ENCODE results near the gene TRMU. TPM values are rescaled to one million over a fixed set of nuclear protein-coding genes. Genes with fewer than 3 reads are reported as not detected.
A peak's percentile ranks its signal among the peaks of the same experiment; 100 is the strongest.

Gene TRMU
- total and polyA plus RNA-seq, 4 experiments from 2014 or later, result 14.5 to 93.0 (median 48.6) TPM

GRCh38 chr22:46362934-46363515 is 27.5 kb downstream of the TRMU start:
- no peak for DNase-seq
- POLR2A ChIA-PET (ENCODE audit: partially characterized antibody), result no interaction called here
- Histone ChIP-seq H3K27ac (ENCODE audit: low read depth, low read length) (no peak overlapping the region), H3K27me3 (ENCODE audit: insufficient read depth, low read length) (no peaks in the 10 kb centered on the region), H3K4me1 (ENCODE audit: insufficient read depth, low read length) (no peaks in the 10 kb centered on the region), H3K36me3 (ENCODE audit: insufficient read depth, low read length) (no peaks in the 10 kb centered on the region), H3K9me3 (ENCODE audit: control insufficient read depth in 1 of 2, low read length in 2 of 2) (no peaks in the 10 kb centered on the region), H3K4me3 (ENCODE audit: low read length in 2 of 2) (no peak overlapping the region)
- Mint-ChIP-seq H3K27me3 (peaks cover 0 to 1% of the 10 kb centered on the region in 2 donors), H3K9me3 (peaks cover 0 to 8% (median 0%) of the 10 kb centered on the region in 8 donors), H3K27ac (no peak overlapping the region), H3K4me3 (no peak overlapping the region), H3K36me3 (peaks cover 0 to 6% of the 10 kb centered on the region in 2 donors), H3K4me1 (peaks cover 4 to 5% (median 4%) of the 10 kb centered on the region in 4 donors)
- intact Hi-C loops (cut with micrococcal nuclease), result no loop called here
- CTCF ChIA-PET (ENCODE audit: partially characterized antibody), result no interaction called here

- no peaks in the 10 kb centered on the region for H3K9me3 ChIP-seq (ENCODE audit: control insufficient read depth in 1 of 2, low read length in 2 of 2)
- intact Hi-C loops (cut with micrococcal nuclease), result no loop called here
- peaks cover 0 to 2% of the 10 kb centered on the region in 2 donors for H3K36me3 Mint-ChIP-seq
- no peak overlapping the region for H3K4me3 Mint-ChIP-seq
- ChIA-PET POLR2A (ENCODE audit: partially characterized antibody) (no interaction called here), CTCF (ENCODE audit: partially characterized antibody) (no interaction called here)
- peaks cover 0 to 8% (median 0%) of the 10 kb centered on the region in 8 donors for H3K9me3 Mint-ChIP-seq
- peaks cover 0 to 1% of the 10 kb centered on the region in 2 donors for H3K27me3 Mint-ChIP-seq
- no peaks in the 10 kb centered on the region for H3K4me1 ChIP-seq (ENCODE audit: insufficient read depth, low read length)
- no peaks in the 10 kb centered on the region for H3K36me3 ChIP-seq (ENCODE audit: insufficient read depth, low read length)
- H3K27ac Mint-ChIP-seq, result no peak overlapping the region
- DNase-seq, result no peak
- H3K27me3 ChIP-seq (ENCODE audit: insufficient read depth, low read length), result no peaks in the 10 kb centered on the region
- H3K4me1 Mint-ChIP-seq, result peaks cover 4 to 5% (median 4%) of the 10 kb centered on the region in 4 donors
- H3K27ac ChIP-seq (ENCODE audit: low read depth, low read length), result no peak overlapping the region
- H3K4me3 ChIP-seq (ENCODE audit: low read length in 2 of 2), result no peak overlapping the region
Observed at GRCh38 chr22:46363611-46364321, 28.3 kb downstream of the TRMU start.

GRCh38 chr22:46364341-46365165 is 29.0 kb downstream of the TRMU start:
- CTCF ChIA-PET (ENCODE audit: partially characterized antibody), result interaction anchor here (1.0 kb wide), 1 partner anchor 9 kb away, joined by 3 read pairs; no protein-coding TSS in a partner anchor
- Mint-ChIP-seq H3K27ac (no peak overlapping the region), H3K9me3 (peaks cover 0 to 8% (median 0%) of the 10 kb centered on the region in 8 donors), H3K4me1 (peaks cover 4 to 5% (median 4%) of the 10 kb centered on the region in 4 donors), H3K27me3 (peaks cover 0 to 1% of the 10 kb centered on the region in 2 donors), H3K4me3 (no peak overlapping the region), H3K36me3 (no peaks in the 10 kb centered on the region)
- Histone ChIP-seq H3K4me3 (ENCODE audit: low read length in 2 of 2) (no peak overlapping the region), H3K27ac (ENCODE audit: low read depth, low read length) (no peak overlapping the region), H3K36me3 (ENCODE audit: insufficient read depth, low read length) (no peaks in the 10 kb centered on the region), H3K27me3 (ENCODE audit: insufficient read depth, low read length) (no peaks in the 10 kb centered on the region), H3K9me3 (ENCODE audit: control insufficient read depth in 1 of 2, low read length in 2 of 2) (no peaks in the 10 kb centered on the region), H3K4me1 (ENCODE audit: insufficient read depth, low read length) (peaks cover under 1% of the 10 kb centered on the region)
- DNase-seq, result no peak
- intact Hi-C loops (cut with micrococcal nuclease), result no loop called here
- POLR2A ChIA-PET (ENCODE audit: partially characterized antibody), result no interaction called here

GRCh38 chr22:46365166-46365624 is 29.7 kb downstream of the TRMU start:
- Mint-ChIP-seq H3K4me3 (no peak overlapping the region), H3K27me3 (peaks cover 0 to 1% of the 10 kb centered on the region in 2 donors), H3K9me3 (peaks cover 0 to 8% (median 0%) of the 10 kb centered on the region in 8 donors), H3K27ac (no peak overlapping the region), H3K4me1 (peaks cover 8 to 11% (median 9%) of the 10 kb centered on the region in 4 donors), H3K36me3 (no peaks in the 10 kb centered on the region)
- Histone ChIP-seq H3K4me3 (ENCODE audit: low read length in 2 of 2) (no peak overlapping the region), H3K9me3 (ENCODE audit: control insufficient read depth in 1 of 2, low read length in 2 of 2) (no peaks in the 10 kb centered on the region), H3K36me3 (ENCODE audit: insufficient read depth, low read length) (no peaks in the 10 kb centered on the region), H3K4me1 (ENCODE audit: insufficient read depth, low read length) (peaks cover 7% of the 10 kb centered on the region), H3K27me3 (ENCODE audit: insufficient read depth, low read length) (no peaks in the 10 kb centered on the region), H3K27ac (ENCODE audit: low read depth, low read length) (no peak overlapping the region)
- no peak for DNase-seq
- CTCF ChIA-PET (ENCODE audit: partially characterized antibody), result interaction anchor here (1.0 kb wide), 1 partner anchor 8 kb away, joined by 3 read pairs; no protein-coding TSS in a partner anchor
- POLR2A ChIA-PET (ENCODE audit: partially characterized antibody), result no interaction called here
- intact Hi-C loops (cut with micrococcal nuclease), result no loop called here

- CTCF ChIA-PET (ENCODE audit: partially characterized antibody), result interaction anchor here (2.8 to 4.8 kb wide), 2 partner anchors 11 to 175 kb away, joined by 12 to 70 read pairs; no protein-coding TSS in a partner anchor
- H3K4me1 Mint-ChIP-seq, result peaks cover 15 to 20% (median 17%) of the 10 kb centered on the region in 4 donors
- no peak overlapping the region for H3K4me3 ChIP-seq (ENCODE audit: low read length in 2 of 2)
- H3K27ac ChIP-seq (ENCODE audit: low read depth, low read length), result no peak overlapping the region
- intact Hi-C loops (cut with micrococcal nuclease), result no loop called here
- no peaks in the 10 kb centered on the region for H3K36me3 ChIP-seq (ENCODE audit: insufficient read depth, low read length)
- H3K27ac Mint-ChIP-seq, result no peak overlapping the region
- no peaks in the 10 kb centered on the region for H3K27me3 ChIP-seq (ENCODE audit: insufficient read depth, low read length)
- no peak overlapping the region for H3K4me3 Mint-ChIP-seq
- peaks cover 0 to 3% (median 0%) of the 10 kb centered on the region in 8 donors for H3K9me3 Mint-ChIP-seq
- peaks cover 0 to 1% of the 10 kb centered on the region in 2 donors for H3K27me3 Mint-ChIP-seq
- DNase-seq, result no peak
- H3K9me3 ChIP-seq (ENCODE audit: control insufficient read depth in 1 of 2, low read length in 2 of 2), result no peaks in the 10 kb centered on the region
- H3K36me3 Mint-ChIP-seq, result no peaks in the 10 kb centered on the region
- POLR2A ChIA-PET (ENCODE audit: partially characterized antibody), result interaction anchor here (1.7 kb wide), 1 partner anchor 30 kb away, joined by 9 read pairs; the partner anchor contains the start of gene TRMU
- H3K4me1 ChIP-seq (ENCODE audit: insufficient read depth, low read length), result peaks cover 18% of the 10 kb centered on the region
Observed at GRCh38 chr22:46366327-46366731, 30.8 kb downstream of the TRMU start.

GRCh38 chr22:46366801-46367706 is 31.5 kb downstream of the TRMU start:
- intact Hi-C loops (cut with micrococcal nuclease), result no loop called here
- H3K9me3 ChIP-seq (ENCODE audit: control insufficient read depth in 1 of 2, low read length in 2 of 2), result no peaks in the 10 kb centered on the region
- H3K4me1 ChIP-seq (ENCODE audit: insufficient read depth, low read length), result peaks cover 25% of the 10 kb centered on the region
- no peaks in the 10 kb centered on the region for H3K36me3 ChIP-seq (ENCODE audit: insufficient read depth, low read length)
- ChIA-PET CTCF (ENCODE audit: partially characterized antibody) (interaction anchor here (0.8 to 4.8 kb wide), 25 partner anchors 8 to 361 kb away, joined by 3 to 70 read pairs (median 4); partner anchors contain the start of gene TRMU), POLR2A (ENCODE audit: partially characterized antibody) (interaction anchor here (0.9 to 1.7 kb wide), 3 partner anchors 25 to 118 kb away, joined by 3 to 9 read pairs (median 3); partner anchors contain the start of gene TRMU)
- peak overlapping the region in 6 of 8 donors; percentile 4 to 80 (median 44) for H3K4me3 Mint-ChIP-seq
- DNase-seq, result peak in 3 of 5 donors; percentile 12 to 55 (median 50)
- no peaks in the 10 kb centered on the region for H3K36me3 Mint-ChIP-seq
- H3K4me3 ChIP-seq (ENCODE audit: low read length in 2 of 2), result no peak overlapping the region
- no peaks in the 10 kb centered on the region for H3K27me3 ChIP-seq (ENCODE audit: insufficient read depth, low read length)
- H3K27ac ChIP-seq (ENCODE audit: low read depth, low read length), result no peak overlapping the region
- no peaks in the 10 kb centered on the region for H3K9me3 Mint-ChIP-seq
- peaks cover 13 to 27% (median 20%) of the 10 kb centered on the region in 4 donors for H3K4me1 Mint-ChIP-seq
- H3K27me3 Mint-ChIP-seq, result peaks cover 1 to 4% of the 10 kb centered on the region in 2 donors
- H3K27ac Mint-ChIP-seq, result peak overlapping the region in 3 of 7 donors; percentile 60 to 78 (median 73)

All from CD4-positive, alpha-beta memory T cell (primary cell).